Fibroblast of upper back skin (primary cell): ENCODE results near the gene CFLAR.
"Not testable (repeated sequence)": the region's sequence is repeated elsewhere in the genome, so short reads cannot be mapped to it uniquely, and the experiment has no call there.

ENCODE experiments used
- DNase-seq: peaks from one replicate; pipeline ENCODE4 v3.0.0-alpha.2; 2013

Gene CFLAR

GRCh38 chr2:201184248-201184647 is 68.3 kb downstream of the CFLAR start:
- not testable (repeated sequence) for DNase-seq

GRCh38 chr2:201185863-201186262 is 69.9 kb downstream of the CFLAR start:
- DNase-seq, result no peak

- DNase-seq, result no peak
These were observed 71.0 kb downstream of the CFLAR start for GRCh38 chr2:201186982-201187381.

GRCh38 chr2:201188449-201188848 is 72.5 kb downstream of the CFLAR start:
- DNase-seq, result no peak

- DNase-seq, result peak; percentile 20
These were observed 75.3 kb downstream of the CFLAR start for GRCh38 chr2:201191132-201191875.

GRCh38 chr2:201194097-201194496 is 78.1 kb downstream of the CFLAR start:
- DNase-seq, result no peak

GRCh38 chr2:201195331-201195730 is 79.4 kb downstream of the CFLAR start:
- no peak for DNase-seq

- no peak for DNase-seq
These were observed 80.0 kb downstream of the CFLAR start for GRCh38 chr2:201196003-201196402.

GRCh38 chr2:201196803-201197202 is 80.8 kb downstream of the CFLAR start:
- DNase-seq, result no peak

GRCh38 chr2:201197781-201198180 is 81.8 kb downstream of the CFLAR start:
- DNase-seq, result no peak

- no peak for DNase-seq
These were observed 83.9 kb downstream of the CFLAR start for GRCh38 chr2:201199847-201200246.

- no peak for DNase-seq
These were observed 84.4 kb downstream of the CFLAR start for GRCh38 chr2:201200345-201200744.

- no peak for DNase-seq
These were observed 85.4 kb downstream of the CFLAR start for GRCh38 chr2:201201371-201201770.

GRCh38 chr2:201203916-201204654 is 88.1 kb downstream of the CFLAR start:
- peak; percentile 54 for DNase-seq

- no peak for DNase-seq
These were observed 88.9 kb downstream of the CFLAR start for GRCh38 chr2:201204655-201205514.

GRCh38 chr2:201205515-201205849 is 89.5 kb downstream of the CFLAR start:
- peak; percentile 38 for DNase-seq

- DNase-seq, result no peak
These were observed 92.7 kb downstream of the CFLAR start for GRCh38 chr2:201208563-201209252.

GRCh38 chr2:201215963-201216362 is 100.0 kb downstream of the CFLAR start:
- DNase-seq, result no peak

GRCh38 chr2:201216918-201217317 is 101.0 kb downstream of the CFLAR start:
- DNase-seq, result no peak

GRCh38 chr2:201218780-201219179 is 102.8 kb downstream of the CFLAR start:
- DNase-seq, result no peak

GRCh38 chr2:201219328-201220096 is 103.5 kb downstream of the CFLAR start:
- DNase-seq, result no peak

- DNase-seq, result no peak
These were observed 104.2 kb downstream of the CFLAR start for GRCh38 chr2:201220102-201220570.
